Muscle layer of duodenum (tissue), 2 donors: ENCODE data around the gene RPL10.
"Not testable (repeated sequence)": the region's sequence is repeated elsewhere in the genome, so short reads cannot be mapped to it uniquely, and the experiment has no call there.

Source experiments
- H3K27ac ChIP-seq: one replicate; pipeline ENCODE4 v1.7.0; 2013; ENCODE audit warnings: mild to moderate bottlenecking, low read length
- H3K27me3 ChIP-seq: one replicate; pipeline ENCODE4 v1.7.0; 2013; ENCODE audit warnings: low read depth, mild to moderate bottlenecking, control low read depth, low read length
- H3K36me3 ChIP-seq, 2 donors: one replicate each; pipeline ENCODE4 v1.7.0; 2013; ENCODE audit warnings: low read length in 2 of 2, control low read depth in 1 of 2, mild to moderate bottlenecking in 1 of 2; ENCODE audit not compliant: insufficient read depth in 2 of 2, control insufficient read depth in 1 of 2
- H3K4me1 ChIP-seq, 2 donors: one replicate each; pipeline ENCODE4 v1.7.0; 2013; ENCODE audit warnings: low read length in 2 of 2, mild to moderate bottlenecking in 2 of 2, control low read depth in 1 of 2, moderate library complexity in 1 of 2; ENCODE audit not compliant: insufficient read depth in 2 of 2, control insufficient read depth in 1 of 2
- H3K4me3 ChIP-seq, 2 donors: one replicate each; pipeline ENCODE4 v1.7.0; 2013; ENCODE audit warnings: low read length in 2 of 2, low read depth in 1 of 2, mild to moderate bottlenecking in 1 of 2
- H3K9me3 ChIP-seq, 2 donors: one replicate each; pipeline ENCODE4 v1.7.0; 2013; ENCODE audit warnings: low read length in 2 of 2, control low read depth in 1 of 2, mild to moderate bottlenecking in 1 of 2; ENCODE audit not compliant: control insufficient read depth in 1 of 2
- donor health status: healthy.

The RPL10 gene

DNA sequence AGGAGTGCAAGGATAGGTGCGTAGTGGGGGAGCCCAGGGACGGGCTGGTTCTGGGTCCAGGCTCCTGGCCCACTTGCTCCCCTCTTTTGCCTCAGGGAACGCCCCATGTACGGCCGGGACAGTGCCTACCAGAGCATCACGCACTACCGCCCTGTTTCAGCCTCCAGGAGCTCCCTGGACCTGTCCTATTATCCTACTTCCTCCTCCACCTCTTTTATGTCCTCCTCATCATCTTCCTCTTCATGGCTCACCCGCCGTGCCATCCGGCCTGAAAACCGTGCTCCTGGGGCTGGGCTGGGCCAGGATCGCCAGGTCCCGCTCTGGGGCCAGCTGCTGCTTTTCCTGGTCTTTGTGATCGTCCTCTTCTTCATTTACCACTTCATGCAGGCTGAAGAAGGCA lies 17.4 kb upstream of the RPL10 start:
- Histone ChIP-seq H3K4me1 (peaks cover 4 to 22% of the 10 kb centered on the region in 2 donors), H3K36me3 (no peaks in the 10 kb centered on the region), H3K27me3 (no peaks in the 10 kb centered on the region), H3K27ac (peak overlapping the region; percentile 89), H3K4me3 (peak overlapping the region in 1 of 2 donors; percentile 68), H3K9me3 (no peaks in the 10 kb centered on the region)

DNA sequence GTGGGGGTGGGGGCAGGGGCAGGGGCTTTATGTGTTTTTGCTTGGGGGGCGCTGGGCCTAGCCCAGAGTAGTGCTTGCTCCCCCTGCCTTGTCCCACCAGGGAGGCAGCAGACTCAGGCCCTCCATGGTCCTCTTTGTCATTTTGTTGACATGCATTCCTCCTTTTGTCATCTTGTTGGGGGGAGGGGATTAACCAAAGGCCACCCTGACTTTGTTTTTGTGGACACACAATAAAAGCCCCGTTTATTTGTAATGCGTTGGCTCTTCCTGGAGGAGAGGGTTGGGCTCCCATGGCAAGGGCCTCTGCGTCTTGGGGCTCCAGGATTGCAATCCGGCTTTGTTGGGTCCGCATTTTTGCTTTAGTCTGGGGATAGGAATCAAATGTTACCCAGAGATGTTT lies 16.9 kb upstream of the RPL10 start:
- no peak overlapping the region for H3K27ac ChIP-seq
- peaks cover 4 to 22% of the 10 kb centered on the region in 2 donors for H3K4me1 ChIP-seq

DNA sequence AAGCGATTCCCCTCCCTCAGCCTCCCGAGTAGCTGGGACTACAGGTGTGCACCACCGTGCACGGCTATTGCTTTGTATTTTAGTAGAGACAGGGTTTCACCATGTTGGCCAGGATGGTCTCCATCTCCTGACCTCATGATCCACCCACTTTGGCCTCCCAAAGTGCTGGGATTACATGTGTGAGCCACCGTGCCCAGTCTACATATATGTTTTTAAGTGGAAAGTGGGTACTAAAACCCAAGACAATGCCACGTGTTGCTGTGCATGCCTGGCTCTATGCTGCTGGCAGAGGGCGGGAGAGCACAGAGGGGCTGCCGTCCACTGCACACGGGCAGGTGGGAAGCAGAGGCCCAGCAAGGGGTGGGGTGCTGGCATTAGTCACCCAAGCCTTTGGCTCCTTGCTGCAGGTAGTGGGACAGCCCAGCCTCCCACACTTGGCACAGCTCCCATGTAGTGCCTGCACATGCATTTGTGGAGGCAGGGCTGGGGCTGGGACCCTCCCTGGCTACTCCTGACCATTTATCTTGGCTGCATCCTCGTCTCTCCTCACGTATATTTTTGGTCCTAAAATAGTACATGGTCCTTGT lies 15.6 kb upstream of the RPL10 start:
- Histone ChIP-seq H3K27me3 (no peaks in the 10 kb centered on the region), H3K9me3 (no peaks in the 10 kb centered on the region), H3K4me3 (no peak overlapping the region), H3K4me1 (peaks cover 4 to 19% of the 10 kb centered on the region in 2 donors), H3K27ac (no peak overlapping the region), H3K36me3 (no peaks in the 10 kb centered on the region)

More for the DNA sequence above, 16.9 kb upstream of the RPL10 start:
- Histone ChIP-seq H3K4me3 (no peak overlapping the region), H3K27me3 (no peaks in the 10 kb centered on the region), H3K9me3 (no peaks in the 10 kb centered on the region), H3K36me3 (no peaks in the 10 kb centered on the region)

DNA sequence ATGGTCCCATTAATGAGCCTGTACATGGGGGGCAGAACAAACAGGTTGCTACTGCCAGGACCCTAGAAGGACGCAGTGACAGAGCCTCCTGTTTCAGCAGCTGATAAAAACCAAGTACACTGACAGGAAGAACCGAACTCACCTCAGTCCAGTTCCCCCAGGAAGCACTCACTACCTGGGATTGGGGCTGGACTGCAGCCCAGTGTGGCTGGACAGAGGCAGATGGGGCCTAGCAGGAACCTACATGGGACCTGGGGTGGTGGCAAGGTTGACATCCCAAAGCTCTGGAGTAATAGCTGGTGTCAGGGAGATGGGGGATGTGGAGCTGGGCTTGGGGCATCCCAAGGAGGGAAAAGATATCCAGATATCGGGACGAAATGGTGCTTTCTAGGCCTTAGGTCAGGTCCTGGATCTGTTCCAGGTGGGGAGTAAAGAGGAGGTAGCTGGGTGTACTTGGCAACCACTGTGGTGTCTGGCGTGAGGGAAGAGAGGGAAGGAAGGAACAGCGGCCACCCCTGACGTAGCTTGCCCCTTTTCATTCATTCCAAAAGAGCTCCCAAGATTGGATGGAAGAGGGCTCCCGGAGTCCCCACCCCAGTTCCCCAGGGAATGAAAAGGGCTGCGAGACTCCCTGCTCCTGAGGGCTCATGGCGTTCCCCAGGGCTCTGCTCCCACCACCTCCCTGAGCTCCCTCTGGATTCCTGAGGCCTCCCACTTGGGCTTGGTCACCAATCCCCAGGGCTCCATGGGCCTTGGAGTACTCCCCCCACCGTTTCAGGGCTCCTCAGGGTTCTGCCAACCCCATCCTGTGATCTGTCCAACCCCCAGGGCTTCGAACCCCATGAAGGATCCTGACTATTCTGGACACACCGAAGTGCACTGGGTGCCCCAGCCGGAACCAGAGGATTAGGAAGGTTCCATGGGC lies 14.6 kb upstream of the RPL10 start:
- Histone ChIP-seq H3K36me3 (no peaks in the 10 kb centered on the region), H3K4me3 (no peak overlapping the region), H3K9me3 (no peaks in the 10 kb centered on the region), H3K27me3 (no peaks in the 10 kb centered on the region), H3K4me1 (peaks cover 4 to 19% of the 10 kb centered on the region in 2 donors), H3K27ac (no peak overlapping the region)

DNA sequence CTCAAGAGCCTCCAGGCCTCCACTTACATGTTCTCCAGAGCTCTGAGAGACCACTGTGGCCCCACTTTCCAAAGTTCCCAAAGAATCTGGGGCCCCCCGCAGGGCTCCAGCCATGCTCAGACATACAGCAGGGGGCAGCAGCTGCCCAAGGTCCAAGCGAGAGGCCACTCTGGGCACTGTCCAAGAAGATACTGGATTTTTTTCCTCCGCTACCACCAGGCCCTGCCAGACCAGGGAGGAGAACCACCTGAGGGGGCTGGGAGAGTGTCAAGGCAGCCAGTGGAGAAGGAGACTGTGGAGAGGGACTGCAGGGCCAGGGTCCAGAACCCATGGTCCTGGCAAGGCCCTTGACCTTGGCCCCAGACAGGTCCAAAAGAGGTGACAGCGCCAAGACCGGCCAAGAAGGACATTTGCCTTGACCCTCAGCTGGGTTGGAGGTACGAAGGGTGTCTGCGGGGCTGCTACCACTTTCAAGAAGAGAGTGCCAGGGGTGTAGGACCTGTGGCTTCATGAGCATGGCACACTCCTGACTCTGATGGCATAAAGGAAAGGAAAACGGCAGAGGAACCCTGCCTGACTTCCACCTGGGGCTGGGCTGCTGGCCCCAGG lies 13.8 kb upstream of the RPL10 start:
- Histone ChIP-seq H3K4me1 (peaks cover 4 to 19% of the 10 kb centered on the region in 2 donors), H3K27ac (no peak overlapping the region), H3K27me3 (no peaks in the 10 kb centered on the region), H3K4me3 (no peak overlapping the region), H3K36me3 (no peaks in the 10 kb centered on the region), H3K9me3 (no peaks in the 10 kb centered on the region)

DNA sequence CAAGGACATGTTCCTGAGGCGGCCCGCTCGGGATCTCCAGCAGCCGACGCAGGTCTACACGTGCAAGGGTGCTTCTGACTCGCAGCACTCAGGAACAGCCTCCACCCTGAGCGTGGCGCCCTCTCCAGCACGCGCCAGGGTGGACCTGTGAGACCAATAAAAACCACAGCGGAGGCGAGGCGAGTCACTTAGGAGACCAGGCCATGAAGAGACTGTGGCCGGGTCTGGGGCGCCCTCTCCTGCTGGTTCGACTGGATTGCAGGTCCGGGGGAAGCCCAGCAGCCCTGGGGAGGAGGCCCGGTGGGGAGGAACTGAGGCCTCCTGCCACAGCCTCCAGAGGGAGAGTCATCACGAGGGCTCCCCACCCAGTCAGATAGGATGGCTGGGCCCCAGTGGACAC lies 10.1 kb upstream of the RPL10 start:
- not testable (repeated sequence) for H3K4me3 ChIP-seq, H3K4me1 ChIP-seq, H3K36me3 ChIP-seq, H3K27me3 ChIP-seq, H3K9me3 ChIP-seq, H3K27ac ChIP-seq

DNA sequence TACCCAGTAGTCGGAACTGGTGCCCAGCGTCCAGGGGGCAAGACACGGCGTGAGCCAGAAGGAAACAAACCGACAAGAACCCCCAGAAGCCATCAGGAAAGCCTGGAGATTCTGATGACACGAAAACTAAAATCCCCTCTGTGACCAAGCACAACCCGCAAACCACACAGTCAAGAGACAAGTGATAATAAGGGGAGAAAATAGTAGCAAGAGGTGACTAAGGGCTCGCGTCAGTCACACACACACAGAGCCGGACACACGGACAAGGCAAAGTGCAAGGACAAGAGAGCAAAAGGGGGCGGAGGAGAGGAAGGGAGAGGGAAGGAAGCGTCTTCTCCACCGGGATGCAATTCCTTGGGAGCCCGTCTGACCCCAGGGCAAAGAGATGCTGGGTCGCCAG lies 9.5 kb upstream of the RPL10 start:
- H3K4me3 ChIP-seq, H3K36me3 ChIP-seq, H3K27ac ChIP-seq, H3K4me1 ChIP-seq, H3K27me3 ChIP-seq, H3K9me3 ChIP-seq: not testable (repeated sequence)

DNA sequence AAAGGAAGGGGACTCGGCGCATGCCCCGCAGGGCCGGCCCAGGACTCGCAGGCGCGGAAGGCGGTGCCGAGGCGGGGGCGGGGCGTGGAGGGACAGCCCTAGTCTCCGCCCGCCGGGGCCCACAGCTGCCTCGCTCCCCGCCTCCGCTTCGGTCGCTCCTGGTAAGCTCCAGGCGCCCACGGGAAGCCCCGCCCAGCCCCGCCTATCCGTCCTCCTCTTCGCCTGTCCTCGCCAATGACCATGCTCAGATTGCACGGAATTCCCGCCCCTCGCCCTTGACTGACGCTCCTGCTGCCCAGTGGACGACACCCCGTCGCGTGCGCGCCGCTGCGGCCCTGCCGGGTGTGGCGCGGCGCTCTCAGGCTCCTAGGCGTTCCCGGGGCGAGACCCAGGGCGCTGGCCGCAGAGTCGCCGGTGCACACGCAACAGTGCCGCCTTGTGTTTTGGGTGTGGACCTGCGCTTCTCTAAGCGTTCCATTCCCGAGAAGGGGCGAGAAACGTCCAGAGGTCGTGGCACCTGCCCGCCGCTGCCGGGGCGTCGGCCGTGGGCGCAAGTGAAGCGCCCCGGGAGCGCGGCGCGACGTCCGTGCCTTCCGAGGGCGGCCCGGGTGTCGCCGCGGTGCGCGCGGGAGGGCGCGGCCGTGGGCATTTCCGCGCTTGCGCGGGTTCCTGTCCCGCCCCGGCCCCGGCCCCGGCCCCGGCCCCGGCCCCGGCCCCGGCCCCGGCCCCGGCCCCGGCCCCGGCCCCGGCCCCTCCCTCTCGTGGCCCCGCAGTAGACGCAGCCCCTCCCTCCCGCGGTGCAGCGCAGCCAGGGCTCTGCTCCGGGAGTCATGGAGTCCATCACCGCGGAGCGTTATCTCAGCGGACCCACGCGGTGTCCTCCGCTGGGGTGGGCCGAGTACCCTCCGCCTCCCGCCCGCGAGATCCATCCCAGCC lies 8.1 kb upstream of the RPL10 start:
- not testable (repeated sequence) for H3K27me3 ChIP-seq, H3K4me3 ChIP-seq, H3K9me3 ChIP-seq, H3K4me1 ChIP-seq, H3K36me3 ChIP-seq, H3K27ac ChIP-seq

DNA sequence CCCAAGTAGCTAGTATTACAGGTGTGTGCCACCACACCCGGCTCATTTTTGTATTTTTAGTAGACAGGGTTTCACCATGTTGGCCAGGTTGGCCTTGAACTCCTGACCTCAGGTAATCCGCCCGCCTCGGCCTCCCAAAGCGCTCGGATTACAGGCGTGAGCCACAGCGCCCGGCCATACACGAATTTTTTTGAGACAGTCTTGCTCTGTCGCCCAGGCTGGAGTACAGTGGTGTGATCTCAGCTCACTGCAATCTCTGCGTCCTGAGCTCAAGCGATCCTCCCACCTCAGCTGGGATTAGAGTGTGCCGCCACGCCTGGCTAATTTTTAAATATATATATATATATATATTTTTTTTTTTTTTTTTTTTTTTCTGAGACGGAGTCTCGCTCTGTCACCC lies 1.8 kb upstream of the RPL10 start:
- H3K9me3 ChIP-seq, H3K4me3 ChIP-seq, H3K27me3 ChIP-seq, H3K27ac ChIP-seq: not testable (repeated sequence)
- Histone ChIP-seq H3K36me3 (peaks cover 12 to 20% of the 10 kb centered on the region in 2 donors), H3K4me1 (peaks cover 2 to 12% of the 10 kb centered on the region in 2 donors)

DNA sequence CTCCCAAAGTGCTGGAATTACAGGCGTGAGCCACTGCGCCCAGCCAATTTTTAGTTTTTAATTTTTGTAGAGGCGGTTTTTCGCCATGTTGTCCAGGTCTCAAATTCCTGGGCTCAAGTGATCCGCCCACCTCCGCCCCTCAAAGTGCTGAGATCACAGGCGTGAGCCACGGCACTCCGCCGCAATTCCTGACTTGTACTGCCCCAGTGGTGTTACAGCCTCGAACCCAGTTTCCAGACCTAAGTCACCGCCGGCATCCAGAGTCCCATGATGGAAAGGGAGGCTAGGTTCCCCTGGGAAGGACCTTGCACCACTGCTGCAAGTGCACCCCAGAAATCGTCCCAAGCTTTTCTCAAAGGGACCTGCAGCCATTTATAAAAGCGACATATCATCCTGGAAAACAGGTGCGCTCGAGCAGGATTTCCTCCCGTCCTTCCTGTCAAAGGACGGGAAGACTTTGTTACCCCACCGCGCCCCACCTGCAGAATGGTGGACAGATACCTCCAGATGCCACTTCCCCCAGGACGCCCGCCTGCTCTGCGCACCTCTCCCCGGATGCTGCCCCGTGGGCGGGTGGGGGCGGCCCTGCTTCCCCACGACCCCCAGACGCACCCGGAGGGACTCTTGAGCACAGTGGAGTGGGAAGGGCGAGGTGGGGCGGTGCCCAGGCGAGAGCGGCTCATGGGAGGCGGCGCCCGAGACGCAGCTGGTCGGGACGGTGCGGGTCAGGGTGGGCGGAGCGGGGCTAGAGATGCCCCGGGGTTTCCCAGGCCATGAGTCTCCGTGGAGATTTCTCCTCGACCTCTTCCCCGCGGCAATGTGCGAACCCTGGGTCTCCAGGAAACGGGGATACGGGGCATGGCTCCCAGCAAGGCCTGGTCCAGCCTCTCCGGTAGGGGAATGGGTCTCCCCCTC lies 947 bp upstream of the RPL10 start:
- Histone ChIP-seq H3K27ac (peak overlapping the region; percentile 96), H3K9me3 (no peaks in the 10 kb centered on the region), H3K27me3 (no peaks in the 10 kb centered on the region), H3K4me1 (peaks cover 2 to 12% of the 10 kb centered on the region in 2 donors), H3K36me3 (peaks cover 12 to 21% of the 10 kb centered on the region in 2 donors), H3K4me3 (peak overlapping the region; percentile 57 to 70)
